PC-3 (cell line): ENCODE data around the gene CHST9. TPM values are rescaled to one million over a fixed set of nuclear protein-coding genes. Genes with fewer than 3 reads are reported as not detected.

ENCODE experiments used
- ATAC-seq: fragments of 200-7000 bp; cut with Tn5 transposase; 2 replicates; pipeline ENCODE4 v1.9.1; 2020; ENCODE audit warnings: mild to moderate bottlenecking, moderate library complexity
- BruUV-seq: library from RNA; stranded (reverse); fragments of 400-500 nt; replicated peaks from 2 replicates; lab custom pipeline; 2021; lab: Mats Ljungman, UMichigan
- CTCF ChIA-PET: fragments of 300-600 bp; sonication (Branson Sonifier 250); formaldehyde crosslinking; loops from one replicate; lab custom pipeline; 2022; ENCODE audit warnings: antibody characterized with exemption; lab: Charles Lee
- POLR2A ChIA-PET: fragments of 300-600 bp; sonication (Branson Sonifier 250); formaldehyde crosslinking; loops from one replicate; lab custom pipeline; 2022; ENCODE audit warnings: antibody characterized with exemption; ENCODE audit not compliant: unreplicated experiment; lab: Charles Lee
- DNase-seq: peaks from one replicate; pipeline ENCODE4 v3.0.0-alpha.2; 2015
- H2AFZ ChIP-seq: fragments of 300-600 bp; sonication (generic); 2 replicates; pipeline ENCODE4 v1.6.0; 2016; ENCODE audit warnings: antibody characterized with exemption, low read length
- H3F3A ChIP-seq: fragments of 300-600 bp; sonication (generic); one replicate; pipeline ENCODE4 v1.6.0; 2017; ENCODE audit warnings: antibody characterized with exemption, low read length, control low read depth, mild to moderate bottlenecking; ENCODE audit not compliant: unreplicated experiment
- H3K27ac ChIP-seq: fragments of 300-600 bp; sonication (generic); 2 replicates; pipeline ENCODE4 v1.5.1; 2016; ENCODE audit warnings: mild to moderate bottlenecking, low read length
- H3K27me3 ChIP-seq: fragments of 300-600 bp; sonication (generic); 2 replicates; pipeline ENCODE4 v1.6.1; 2016; ENCODE audit warnings: low read length, mixed read lengths
- H3K36me3 ChIP-seq: fragments of 300-600 bp; sonication (generic); 2 replicates; pipeline ENCODE4 v1.6.1; 2016; ENCODE audit warnings: low read depth, mixed run types, low read length, mixed read lengths
- H3K4me1 ChIP-seq: fragments of 300-600 bp; sonication (generic); 2 replicates; pipeline ENCODE4 v1.5.1; 2016; ENCODE audit warnings: low read length; ENCODE audit not compliant: insufficient read depth
- H3K4me2 ChIP-seq: fragments of 300-600 bp; sonication (generic); 2 replicates; pipeline ENCODE4 v1.6.0; 2016; ENCODE audit warnings: low read length
- H3K4me3 ChIP-seq: fragments of 300-600 bp; sonication (generic); 2 replicates; pipeline ENCODE4 v1.5.1; 2016; ENCODE audit warnings: mild to moderate bottlenecking, low read length, mixed read lengths
- H3K79me2 ChIP-seq: fragments of 300-600 bp; sonication (generic); 2 replicates; pipeline ENCODE4 v1.6.1; 2017; ENCODE audit warnings: low read length, mixed read lengths
- H3K9ac ChIP-seq: fragments of 300-600 bp; sonication (generic); 2 replicates; pipeline ENCODE4 v1.6.0; 2016; ENCODE audit warnings: mild to moderate bottlenecking, low read length
- H3K9me2 ChIP-seq: fragments of 300-600 bp; sonication (generic); replicated peaks from 2 replicates; pipeline ENCODE4 v1.6.1; 2016; ENCODE audit warnings: mixed run types, low read length, mixed read lengths
- H3K9me3 ChIP-seq: fragments of 300-600 bp; sonication (generic); 2 replicates; pipeline ENCODE4 v1.6.1; 2016; ENCODE audit warnings: low read length, mixed read lengths
- H4K20me1 ChIP-seq: fragments of 300-600 bp; sonication (generic); 2 replicates; pipeline ENCODE4 v1.6.1; 2016; ENCODE audit warnings: low read length, mixed read lengths
- EZH2 ChIP-seq: fragments of 300-600 bp; sonication (generic); IDR thresholded peaks from one replicate; pipeline ENCODE4 v1.6.1; 2017; ENCODE audit warnings: antibody characterized with exemption, mild to moderate bottlenecking, low read length; ENCODE audit not compliant: unreplicated experiment
- EZH2phosphoT487 ChIP-seq: fragments of 300-600 bp; sonication (generic); IDR thresholded peaks from 2 replicates; pipeline ENCODE4 v1.6.1; 2018; ENCODE audit warnings: mild to moderate bottlenecking, antibody characterized with exemption, low read length, borderline replicate concordance
- intact Hi-C: fragments of 100-400 bp; cut with micrococcal nuclease; formaldehyde crosslinking; loops from 2 replicates; pipeline ENCODE4 v1.9.0; 2023
- total RNA-seq: library from RNA; depleted of rRNA; stranded (reverse); fragments of >200 nt; gene quantifications from 2 replicates; pipeline ENCODE4 v1.2.3, GENCODE V29; 2014
- TF ChIP-seq, protein P1 (sequence below): fragments of 300-600 bp; sonication (generic); conservative IDR thresholded peaks from 2 replicates; pipeline ENCODE4 v1.5.1; 2017; ENCODE audit warnings: antibody characterized with exemption, low read depth, mild to moderate bottlenecking, low read length

CHST9 gene
- total RNA-seq, 1 experiment from 2014 or later, result not detected

DNA sequence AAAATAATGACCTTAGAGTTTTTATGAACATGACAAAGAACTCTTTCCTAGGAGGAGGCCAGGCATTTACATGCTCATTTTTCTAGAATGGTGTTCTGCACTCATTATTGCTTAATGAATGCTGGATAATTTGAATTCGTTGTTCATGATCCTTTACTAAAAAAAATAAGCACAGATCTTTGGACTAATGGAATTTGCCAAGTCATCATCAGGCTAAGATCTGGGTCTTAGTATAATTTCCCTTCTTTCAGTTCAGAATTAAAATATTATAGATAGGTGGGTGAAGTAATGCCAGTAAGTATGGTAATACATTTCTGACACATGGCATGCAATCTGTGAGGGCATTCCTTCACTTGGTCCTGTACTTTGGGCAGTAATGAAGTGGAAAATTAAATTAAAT is 175.8 kb downstream of the CHST9 start:
- Histone ChIP-seq H2AFZ (no peak overlapping the region), H3K9me3 (no peaks in the 10 kb centered on the region), H3K9me2 (no peaks in the 10 kb centered on the region), H3K9ac (no peak overlapping the region), H3K27me3 (peaks cover 28% of the 10 kb centered on the region; the same call in 1 of the 2 replicates), H3K27ac (no peak overlapping the region), H3K36me3 (no peaks in the 10 kb centered on the region), H3K79me2 (no peaks in the 10 kb centered on the region), H3K4me1 (no peaks in the 10 kb centered on the region), H3K4me3 (no peak overlapping the region), H3K4me2 (no peak overlapping the region), H3F3A (no peaks in the 10 kb centered on the region), H4K20me1 (no peaks in the 10 kb centered on the region)
- POLR2A ChIA-PET, result no interaction called here
- intact Hi-C loops, result loop anchor here (10.0 kb wide), 3 partner anchors 354 to 704 kb away; no protein-coding TSS in a partner anchor
- DNase-seq (no peak), ATAC-seq (no peak)
- no TSS peak for BruUV-seq
- TF ChIP-seq EZH2phosphoT487, result no peak
- TF ChIP-seq, protein P1, sequence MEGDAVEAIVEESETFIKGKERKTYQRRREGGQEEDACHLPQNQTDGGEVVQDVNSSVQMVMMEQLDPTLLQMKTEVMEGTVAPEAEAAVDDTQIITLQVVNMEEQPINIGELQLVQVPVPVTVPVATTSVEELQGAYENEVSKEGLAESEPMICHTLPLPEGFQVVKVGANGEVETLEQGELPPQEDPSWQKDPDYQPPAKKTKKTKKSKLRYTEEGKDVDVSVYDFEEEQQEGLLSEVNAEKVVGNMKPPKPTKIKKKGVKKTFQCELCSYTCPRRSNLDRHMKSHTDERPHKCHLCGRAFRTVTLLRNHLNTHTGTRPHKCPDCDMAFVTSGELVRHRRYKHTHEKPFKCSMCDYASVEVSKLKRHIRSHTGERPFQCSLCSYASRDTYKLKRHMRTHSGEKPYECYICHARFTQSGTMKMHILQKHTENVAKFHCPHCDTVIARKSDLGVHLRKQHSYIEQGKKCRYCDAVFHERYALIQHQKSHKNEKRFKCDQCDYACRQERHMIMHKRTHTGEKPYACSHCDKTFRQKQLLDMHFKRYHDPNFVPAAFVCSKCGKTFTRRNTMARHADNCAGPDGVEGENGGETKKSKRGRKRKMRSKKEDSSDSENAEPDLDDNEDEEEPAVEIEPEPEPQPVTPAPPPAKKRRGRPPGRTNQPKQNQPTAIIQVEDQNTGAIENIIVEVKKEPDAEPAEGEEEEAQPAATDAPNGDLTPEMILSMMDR, result no peak
- CTCF ChIA-PET, result no interaction called here

DNA sequence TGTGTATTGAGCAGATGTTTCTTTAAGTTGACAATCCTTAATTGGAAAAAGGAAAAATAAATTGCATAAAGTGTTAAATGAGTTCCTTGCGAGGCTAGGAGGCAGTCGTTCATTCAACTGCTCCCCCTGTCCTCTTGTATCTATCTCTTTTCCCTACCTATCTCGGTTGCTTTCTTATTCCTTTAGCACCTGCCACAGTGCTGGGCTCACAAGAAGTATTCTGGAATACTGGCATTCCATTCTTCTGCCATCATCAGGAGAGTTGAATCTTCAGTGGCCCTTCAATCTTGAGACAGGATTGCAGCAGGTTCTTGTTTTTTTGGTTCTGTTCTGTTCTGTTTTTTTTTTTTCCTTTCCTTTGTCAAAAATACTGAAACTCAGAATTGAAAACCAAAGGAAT is 176.5 kb downstream of the CHST9 start:
- POLR2A ChIA-PET, result no interaction called here
- Histone ChIP-seq H3K9ac (no peak overlapping the region), H3K27ac (no peak overlapping the region), H3F3A (no peaks in the 10 kb centered on the region), H3K79me2 (no peaks in the 10 kb centered on the region), H2AFZ (no peak overlapping the region), H3K27me3 (peaks cover 33% of the 10 kb centered on the region; the same call in 1 of the 2 replicates), H3K36me3 (no peaks in the 10 kb centered on the region), H3K4me3 (no peak overlapping the region), H3K4me1 (no peaks in the 10 kb centered on the region), H3K9me2 (no peaks in the 10 kb centered on the region), H4K20me1 (no peaks in the 10 kb centered on the region), H3K9me3 (no peaks in the 10 kb centered on the region), H3K4me2 (no peak overlapping the region)
- intact Hi-C loops, result loop anchor here (10.0 kb wide), 3 partner anchors 354 to 704 kb away; no protein-coding TSS in a partner anchor
- BruUV-seq, result no TSS peak
- no peak for TF ChIP-seq EZH2phosphoT487
- TF ChIP-seq, protein P1, result no peak
- TF ChIP-seq EZH2, result no peak
- DNase-seq (no peak), ATAC-seq (no peak)
- CTCF ChIA-PET, result no interaction called here

DNA sequence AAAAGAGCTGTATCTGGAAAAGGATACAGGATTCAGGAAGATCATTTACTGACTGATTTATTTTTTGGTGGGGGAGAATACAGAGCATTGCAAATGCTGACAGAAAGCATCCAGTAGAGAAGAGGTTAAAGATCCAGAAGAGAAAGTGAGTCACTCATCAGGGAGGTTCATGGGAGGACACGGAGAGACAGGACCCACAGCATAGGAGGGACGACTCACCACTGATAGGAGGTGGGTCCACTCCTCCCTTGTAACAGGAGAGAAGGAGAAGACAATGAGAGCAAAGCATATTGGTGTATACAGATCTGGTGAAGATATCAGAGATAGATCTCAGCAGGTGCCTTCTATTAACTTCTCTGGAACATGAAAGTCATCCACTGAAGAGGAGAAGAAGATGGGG is 177.2 kb downstream of the CHST9 start:
- H3F3A ChIP-seq, result no peaks in the 10 kb centered on the region
- no peak for TF ChIP-seq EZH2phosphoT487
- no peak for TF ChIP-seq EZH2
- DNase-seq (no peak), ATAC-seq (no peak)
- H3K27me3 ChIP-seq, result peaks cover 36% of the 10 kb centered on the region; the same call in 1 of the 2 replicates
- H3K79me2 ChIP-seq, result no peaks in the 10 kb centered on the region
- no peaks in the 10 kb centered on the region for H3K9me2 ChIP-seq
- no peaks in the 10 kb centered on the region for H3K4me1 ChIP-seq
- no peaks in the 10 kb centered on the region for H3K36me3 ChIP-seq
- ChIA-PET POLR2A (no interaction called here), CTCF (no interaction called here)
- no peak overlapping the region for H2AFZ ChIP-seq
- no peak overlapping the region for H3K4me3 ChIP-seq
- H3K9ac ChIP-seq, result no peak overlapping the region
- H4K20me1 ChIP-seq, result no peaks in the 10 kb centered on the region
- BruUV-seq, result no TSS peak
- intact Hi-C loops, result loop anchor here (10.0 kb wide), 3 partner anchors 353 to 703 kb away; no protein-coding TSS in a partner anchor
- H3K4me2 ChIP-seq, result no peak overlapping the region
- H3K27ac ChIP-seq, result no peak overlapping the region
- no peaks in the 10 kb centered on the region for H3K9me3 ChIP-seq
